ENCODE data around the gene EHMT2. TPM values are rescaled to one million over a fixed set of nuclear protein-coding genes. Genes with fewer than 3 reads are reported as not detected.

Gene EHMT2
- total and polyA plus RNA-seq, 2 of the 4 experiments (the other 2 are of a cell fraction) = 38.0 to 51.2 TPM

GRCh38 chr6:31892821-31893220, 4.7 kb downstream of the EHMT2 start:
- dilution Hi-C loops (cut with HindIII; ENCODE audit: low sequenced_read_pairs, unreplicated experiment) (no loop called here), intact Hi-C loops (cut with micrococcal nuclease) (no loop called here), in situ Hi-C loops (cut with MboI; ENCODE audit: low sequenced_read_pairs) (no loop called here)
- Histone ChIP-seq H3K4me3 (ENCODE audit: insufficient read depth, low read depth, low read length) (no peak overlapping the region), H2AFZ (replicated peaks; ENCODE audit: low read length, poor library complexity) (no peak overlapping the region), H3K79me1 (ENCODE audit: low read depth in 1 of 2, low read length in 2 of 2) (peaks cover 17 to 24% of the 10 kb centered on the region in 2 experiments), H4K8ac (ENCODE audit: low read depth in 2 of 2, low read length in 2 of 2) (no peak overlapping the region), H3K9ac (ENCODE audit: low read depth, low read length) (no peak overlapping the region), H2AK5ac (ENCODE audit: low read depth, low read length) (no peak overlapping the region), H4K20me1 (ENCODE audit: insufficient read depth, low read length) (peaks cover 4% of the 10 kb centered on the region), H3K4me1 (ENCODE audit: control insufficient read depth, insufficient read depth, low read length) (peaks cover 2% of the 10 kb centered on the region; the same call in 1 of the 2 replicates), H2BK20ac (ENCODE audit: low read depth, low read length) (no peak overlapping the region), H3K23ac (ENCODE audit: low read depth, low read length) (no peak overlapping the region), H2BK5ac (ENCODE audit: low read depth, low read length, poor library complexity, severe bottlenecking) (no peak overlapping the region), H2BK120ac (ENCODE audit: low read depth, low read length) (no peak overlapping the region), H3K56ac (ENCODE audit: extremely low read depth, insufficient read depth, low read length) (no peak overlapping the region), H4K91ac (ENCODE audit: insufficient read depth, low read depth, low read length) (no peak overlapping the region), H3K4ac (ENCODE audit: low read depth, low read length) (no peak overlapping the region), H2AK9ac (replicated peaks; ENCODE audit: low read depth, low read length, poor library complexity) (no peak overlapping the region), H3K27me3 (ENCODE audit: control insufficient read depth, insufficient read depth, low read length) (no peaks in the 10 kb centered on the region), H3K9me3 (ENCODE audit: control insufficient read depth, insufficient read depth, low read length) (no peaks in the 10 kb centered on the region), H3K27ac (ENCODE audit: insufficient read depth, low read length) (no peak overlapping the region), H4K5ac (ENCODE audit: low read depth, low read length) (no peak overlapping the region), H3K9me1 (ENCODE audit: insufficient read depth, low read length) (no peaks in the 10 kb centered on the region), H3K14ac (replicated peaks; ENCODE audit: low read depth, low read length) (no peak overlapping the region), H3K18ac (ENCODE audit: low read depth, low read length) (no peak overlapping the region), H3K36me3 (ENCODE audit: control insufficient read depth, insufficient read depth, low read length) (peaks cover 44% of the 10 kb centered on the region), H2BK15ac (ENCODE audit: low read depth, low read length) (no peak overlapping the region), H3K4me2 (ENCODE audit: low read depth, low read length) (no peak overlapping the region)
- ChIA-PET POLR2A (ENCODE audit: unreplicated experiment) (no interaction called here), CTCF (no interaction called here)
- TF ChIP-seq MAZ (IDR thresholded peaks at IDR 0.05; ENCODE audit: borderline replicate concordance, low read depth, low read length) (no peak), MAFK (IDR thresholded peaks at IDR 0.05; ENCODE audit: low read depth, low read length) (no peak), ELK1 (IDR thresholded peaks at IDR 0.05; ENCODE audit: borderline replicate concordance, low read depth, low read length) (no peak), USF2 (IDR thresholded peaks at IDR 0.05; ENCODE audit: low read depth, low read length) (no peak), RFX5 (IDR thresholded peaks at IDR 0.05; ENCODE audit: low read depth, low read length) (no peak), FOS (IDR thresholded peaks at IDR 0.05; ENCODE audit: low read depth, low read length) (no peak), CTCF (conservative IDR thresholded peaks at IDR 0.05; ENCODE audit: low read depth, low read length) (no peak), RAD21 (IDR thresholded peaks at IDR 0.05; ENCODE audit: low read length) (no peak), RCOR1 (IDR thresholded peaks at IDR 0.05; ENCODE audit: insufficient replicate concordance, low read length) (no peak), BHLHE40 (IDR thresholded peaks at IDR 0.05; ENCODE audit: low read depth, low read length) (no peak), CHD1 (IDR thresholded peaks at IDR 0.05; ENCODE audit: low read depth, low read length) (no peak), POLR2A (IDR thresholded peaks at IDR 0.05; ENCODE audit: low read depth, low read length) (no peak), NFE2L2 (IDR thresholded peaks at IDR 0.05; ENCODE audit: low read depth, low read length) (no peak), CEBPB (IDR thresholded peaks at IDR 0.05; ENCODE audit: low read depth, low read length) (no peak), MXI1 (IDR thresholded peaks at IDR 0.05; ENCODE audit: borderline replicate concordance, low read depth, low read length) (no peak), SMC3 (IDR thresholded peaks at IDR 0.05; ENCODE audit: low read depth, low read length) (no peak)
- ATAC-seq (ENCODE audit: low read depth) = no peak
- WGBS, 2 experiments (ENCODE audit: extremely low coverage in 2 of 2, insufficient read length in 1 of 2) = 93% methylated on average over 5 of the region's 6 CpGs; no CpG with 5 or more reads in 1 of the 2 experiments
- BruUV-seq (replicated peaks) = no TSS peak
- DNase-seq = no peak
